Measurements from ENCODE around the gene OR8B3.

DNA sequence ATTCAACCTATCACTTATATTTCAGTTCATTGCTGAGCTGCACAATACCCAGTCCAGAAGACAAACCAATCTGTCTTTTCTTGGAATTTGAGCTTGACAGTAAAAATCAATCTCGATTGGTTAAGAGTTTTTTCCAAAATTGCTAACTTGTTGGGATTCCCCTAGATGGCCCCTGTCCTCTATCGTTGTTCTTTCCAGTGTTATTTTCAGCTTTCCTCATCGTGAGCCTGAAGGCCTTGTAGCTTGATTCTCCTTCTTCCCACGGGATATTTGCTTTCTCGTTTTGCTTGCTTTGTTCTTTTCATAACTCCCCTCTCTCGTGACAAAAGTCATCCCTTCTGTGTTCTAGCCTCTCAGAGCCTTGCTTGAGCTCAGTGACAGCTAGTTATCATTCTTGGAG, 43.6 kb upstream of the OR8B3 start:
- TF ChIP-seq, protein P1, sequence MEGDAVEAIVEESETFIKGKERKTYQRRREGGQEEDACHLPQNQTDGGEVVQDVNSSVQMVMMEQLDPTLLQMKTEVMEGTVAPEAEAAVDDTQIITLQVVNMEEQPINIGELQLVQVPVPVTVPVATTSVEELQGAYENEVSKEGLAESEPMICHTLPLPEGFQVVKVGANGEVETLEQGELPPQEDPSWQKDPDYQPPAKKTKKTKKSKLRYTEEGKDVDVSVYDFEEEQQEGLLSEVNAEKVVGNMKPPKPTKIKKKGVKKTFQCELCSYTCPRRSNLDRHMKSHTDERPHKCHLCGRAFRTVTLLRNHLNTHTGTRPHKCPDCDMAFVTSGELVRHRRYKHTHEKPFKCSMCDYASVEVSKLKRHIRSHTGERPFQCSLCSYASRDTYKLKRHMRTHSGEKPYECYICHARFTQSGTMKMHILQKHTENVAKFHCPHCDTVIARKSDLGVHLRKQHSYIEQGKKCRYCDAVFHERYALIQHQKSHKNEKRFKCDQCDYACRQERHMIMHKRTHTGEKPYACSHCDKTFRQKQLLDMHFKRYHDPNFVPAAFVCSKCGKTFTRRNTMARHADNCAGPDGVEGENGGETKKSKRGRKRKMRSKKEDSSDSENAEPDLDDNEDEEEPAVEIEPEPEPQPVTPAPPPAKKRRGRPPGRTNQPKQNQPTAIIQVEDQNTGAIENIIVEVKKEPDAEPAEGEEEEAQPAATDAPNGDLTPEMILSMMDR (IDR thresholded peaks at IDR 0.05) = no peak
- TF ChIP-seq POLR2A (IDR thresholded peaks at IDR 0.05) (no peak), POLR2AphosphoS5 (IDR thresholded peaks at IDR 0.05) (no peak)

Data from breast epithelium (tissue), 3 donors.